ENCODE data around the gene MEIOC. TPM values are rescaled to one million over a fixed set of nuclear protein-coding genes. Genes with fewer than 3 reads are reported as not detected.

MEIOC gene
- total and polyA plus RNA-seq, 2 donors (not counting 3 experiments of a cell fraction or from before 2014, with no cell fraction given), result 0.08 to 0.46 TPM

GRCh38 chr17:44642834-44643233 lies 13.4 kb upstream of the MEIOC start:
- intact Hi-C loops (cut with micrococcal nuclease) (no loop called here), dilution Hi-C loops (cut with MboI; ENCODE audit: extremely low pct_ligation_motif_present, low sequenced_read_pairs) (no loop called here)
- Histone ChIP-seq H3K9me1 (replicated peaks; ENCODE audit: control insufficient read depth, extremely low read depth, insufficient read depth, low read length) (no peaks in the 10 kb centered on the region), H3K27me3 (ENCODE audit: control insufficient read depth in 2 of 2, insufficient read depth in 2 of 2, low read length in 2 of 2) (peaks cover 2 to 16% of the 10 kb centered on the region in 2 experiments), H3K4me1 (ENCODE audit: control insufficient read depth, extremely low read depth, insufficient read depth, low read length) (no peaks in the 10 kb centered on the region), H2AFZ (ENCODE audit: low read depth, low read length) (no peak overlapping the region), H3K9me3 (replicated peaks; ENCODE audit: control insufficient read depth, insufficient read depth, low read length) (no peaks in the 10 kb centered on the region), H4K20me1 (replicated peaks; ENCODE audit: control insufficient read depth, extremely low read depth, insufficient read depth, low read length) (no peaks in the 10 kb centered on the region), H3K27ac (ENCODE audit: insufficient read depth, low read depth, low read length) (no peak overlapping the region), H3K36me3 (ENCODE audit: control insufficient read depth in 2 of 2, extremely low read depth in 1 of 2, insufficient read depth in 2 of 2, low read length in 2 of 2) (no peaks in the 10 kb centered on the region), H3K4me2 (ENCODE audit: insufficient read depth, low read length) (no peak overlapping the region), H3K79me2 (ENCODE audit: control insufficient read depth, insufficient read depth, low read length) (no peaks in the 10 kb centered on the region), H3K4me3 (replicated peaks in 1 of 3; ENCODE audit: insufficient read depth in 1 of 3, low read depth in 1 of 3, low read length in 3 of 3) (no peak overlapping the region), H3K9ac (replicated peaks; ENCODE audit: extremely low read depth, insufficient read depth, low read length) (no peak overlapping the region)
- no peak for TF ChIP-seq MAX (IDR thresholded peaks at IDR 0.05; ENCODE audit: insufficient read depth, insufficient read length)
- TF ChIP-seq FOS (IDR thresholded peaks at IDR 0.05; ENCODE audit: borderline replicate concordance, insufficient read depth, low read length), result no peak
- TF ChIP-seq MYC (IDR thresholded peaks at IDR 0.05; ENCODE audit: low read depth, low read length), result no peak
- TF ChIP-seq EZH2 (IDR thresholded peaks at IDR 0.05; ENCODE audit: borderline replicate concordance, low read depth, low read length, severe bottlenecking), result no peak
- no peak for TF ChIP-seq JUN (IDR thresholded peaks at IDR 0.05; ENCODE audit: borderline replicate concordance, insufficient read depth, insufficient read length, low read depth)
- no peak for TF ChIP-seq POLR2AphosphoS5 (IDR thresholded peaks at IDR 0.05; ENCODE audit: insufficient read depth, low read depth, low read length)
- TF ChIP-seq, protein P1, sequence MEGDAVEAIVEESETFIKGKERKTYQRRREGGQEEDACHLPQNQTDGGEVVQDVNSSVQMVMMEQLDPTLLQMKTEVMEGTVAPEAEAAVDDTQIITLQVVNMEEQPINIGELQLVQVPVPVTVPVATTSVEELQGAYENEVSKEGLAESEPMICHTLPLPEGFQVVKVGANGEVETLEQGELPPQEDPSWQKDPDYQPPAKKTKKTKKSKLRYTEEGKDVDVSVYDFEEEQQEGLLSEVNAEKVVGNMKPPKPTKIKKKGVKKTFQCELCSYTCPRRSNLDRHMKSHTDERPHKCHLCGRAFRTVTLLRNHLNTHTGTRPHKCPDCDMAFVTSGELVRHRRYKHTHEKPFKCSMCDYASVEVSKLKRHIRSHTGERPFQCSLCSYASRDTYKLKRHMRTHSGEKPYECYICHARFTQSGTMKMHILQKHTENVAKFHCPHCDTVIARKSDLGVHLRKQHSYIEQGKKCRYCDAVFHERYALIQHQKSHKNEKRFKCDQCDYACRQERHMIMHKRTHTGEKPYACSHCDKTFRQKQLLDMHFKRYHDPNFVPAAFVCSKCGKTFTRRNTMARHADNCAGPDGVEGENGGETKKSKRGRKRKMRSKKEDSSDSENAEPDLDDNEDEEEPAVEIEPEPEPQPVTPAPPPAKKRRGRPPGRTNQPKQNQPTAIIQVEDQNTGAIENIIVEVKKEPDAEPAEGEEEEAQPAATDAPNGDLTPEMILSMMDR (IDR thresholded peaks at IDR 0.05; ENCODE audit: extremely low read depth in 1 of 2, insufficient read depth in 1 of 2, low read depth in 1 of 2, low read length in 2 of 2), result no peak
- no peak for TF ChIP-seq GATA2 (IDR thresholded peaks at IDR 0.05; ENCODE audit: insufficient read depth, insufficient read length, low read depth, low read length)
- TF ChIP-seq POLR2A (IDR thresholded peaks at IDR 0.05; ENCODE audit: low read depth, low read length), result no peak
- DNase-seq (ENCODE audit: low read depth, low spot score), result no peak
- POLR2A ChIA-PET, result no interaction called here
- BruUV-seq (replicated peaks), result no TSS peak
- CTCF ChIA-PET, result interaction anchor here (0.5 to 1.9 kb wide), 5 partner anchors 17 to 123 kb away, joined by 3 to 7 read pairs (median 3); no protein-coding TSS in a partner anchor
- FAIRE-seq, result no peak
